K562 (cell line): ENCODE results near the gene KRT80. TPM values are rescaled to one million over a fixed set of nuclear protein-coding genes. Genes with fewer than 3 reads are reported as not detected.

ENCODE experiments used
- ATAC-seq: fragments of 200-7000 bp; cut with Tn5 transposase; 3 replicates; pipeline ENCODE4 v1.9.1; 2020; ENCODE audit warnings: moderate library complexity
- BruUV-seq: library from RNA; stranded (reverse); fragments of 400-500 nt; replicated peaks from 2 replicates; lab custom pipeline; 2021; lab: Mats Ljungman, UMichigan
- CTCF ChIA-PET: fragments of 300-600 bp; formaldehyde crosslinking; extraction: SDS; loops from one replicate; lab custom pipeline; 2021; ENCODE audit warnings: low intra/inter-chr PET ratio; lab: Yijun Ruan, JAX
- POLR2A ChIA-PET: fragments of 300-600, 350-650 bp; sonication (Branson Sonifier 250); formaldehyde crosslinking; extraction: SDS; loops from one replicate; lab custom pipeline; 2021; ENCODE audit warnings: antibody characterized with exemption, inconsistent platforms; lab: Yijun Ruan, JAX
- DNase-seq, 4 experiments: peaks; one replicate each; pipeline versions ENCODE4 v3.0.0 to v3.0.0-alpha.2; 2011 to 2018; ENCODE audit warnings: low spot score in 3 of 4, mixed read lengths in 3 of 4; ENCODE audit errors: extremely low read depth in 1 of 4
- FAIRE-seq: peaks from 2 replicates; lab custom pipeline; 2011; peaks lifted over from hg19 to GRCh38; lab: Jason Lieb, UNC
- H2AFZ ChIP-seq: 2 replicates; pipeline ENCODE4 v1.6.0; 2011; ENCODE audit warnings: low read depth, low read length, control low read depth, inconsistent platforms
- H3K27ac ChIP-seq: fragments of 200-600 bp; 3 replicates; pipeline ENCODE4 v1.8.0; 2011; ENCODE audit warnings: low read depth, mild to moderate bottlenecking, control low read depth, inconsistent platforms, low read length, moderate library complexity, mixed read lengths; ENCODE audit errors: extremely low read depth
- H3K27me3 ChIP-seq, 2 experiments: fragments of 300-600 bp in 1 of 2; 2 replicates in 1 of 2; 3 replicates in 1 of 2; pipeline versions ENCODE4 v1.6.0 to v1.8.0; 2011; ENCODE audit warnings: inconsistent platforms in 2 of 2, low read length in 2 of 2, mild to moderate bottlenecking in 1 of 2, mixed read lengths in 1 of 2, moderate library complexity in 1 of 2; ENCODE audit not compliant: control insufficient read depth in 2 of 2, insufficient read depth in 2 of 2
- H3K36me3 ChIP-seq: fragments of 300-600 bp; 3 replicates; pipeline ENCODE4 v1.8.0; 2011; ENCODE audit warnings: mild to moderate bottlenecking, low read length, inconsistent platforms; ENCODE audit not compliant: control insufficient read depth, insufficient read depth
- H3K4me1 ChIP-seq, 2 experiments: fragments of 200-600 bp in 1 of 2; replicated peaks in 1 of 2; 2 replicates in 1 of 2; 3 replicates in 1 of 2; pipeline versions ENCODE4 v1.5.1 to v1.8.0; 2011; ENCODE audit warnings: inconsistent platforms in 2 of 2, low read length in 2 of 2, mild to moderate bottlenecking in 1 of 2, mixed read lengths in 1 of 2, moderate library complexity in 1 of 2; ENCODE audit not compliant: control insufficient read depth in 2 of 2, insufficient read depth in 2 of 2
- H3K4me2 ChIP-seq: 2 replicates; pipeline ENCODE4 v1.6.1; 2011; ENCODE audit warnings: low read length, control low read depth, inconsistent platforms, mixed read lengths; ENCODE audit not compliant: insufficient read depth
- H3K4me3 ChIP-seq: fragments of 200-600 bp; sonication (generic), shearing (Covaris generic); 2 replicates; pipeline ENCODE4 v1.5.1; 2016; ENCODE audit warnings: control low read depth, inconsistent platforms
- H3K79me2 ChIP-seq: fragments of 200-600 bp; 3 replicates; pipeline ENCODE4 v1.8.0; 2011; ENCODE audit warnings: low read length, inconsistent platforms; ENCODE audit not compliant: control insufficient read depth, insufficient read depth
- H3K9ac ChIP-seq, 2 experiments: 2 replicates each; pipeline versions ENCODE4 v1.6.0 to v1.6.1; 2011; ENCODE audit warnings: low read depth in 2 of 2, low read length in 2 of 2, control low read depth in 1 of 2, inconsistent platforms in 1 of 2, mild to moderate bottlenecking in 1 of 2, mixed read lengths in 1 of 2; ENCODE audit not compliant: insufficient read depth in 1 of 2
- H3K9me1 ChIP-seq: one replicate; pipeline ENCODE4 v1.6.0; 2011; ENCODE audit warnings: inconsistent platforms, mild to moderate bottlenecking, low read length, moderate library complexity; ENCODE audit not compliant: control insufficient read depth, insufficient read depth
- H3K9me3 ChIP-seq: replicated peaks from 2 replicates; pipeline ENCODE4 v1.5.1; 2011; ENCODE audit warnings: low read depth, low read length, inconsistent platforms; ENCODE audit not compliant: control insufficient read depth, insufficient read depth
- H4K20me1 ChIP-seq: replicated peaks from 2 replicates; pipeline ENCODE4 v1.6.1; 2011; ENCODE audit warnings: low read length, inconsistent platforms, mixed read lengths; ENCODE audit not compliant: control insufficient read depth, insufficient read depth
- ATF7 ChIP-seq: fragments of 450-650 bp; IDR thresholded peaks from 2 replicates; pipeline ENCODE4 v1.7.1; 2014; ENCODE audit warnings: mild to moderate bottlenecking, moderate library complexity
- CEBPB ChIP-seq: fragments of 450-650 bp; IDR thresholded peaks from 2 replicates; pipeline ENCODE4 v1.6.1; 2016; ENCODE audit warnings: missing genetic modification characterization, missing compliant biosample characterization
- ETV5 ChIP-seq: sonication (generic); formaldehyde crosslinking; IDR thresholded peaks from 2 replicates; pipeline ENCODE4 v1.4.0; 2020; ENCODE audit warnings: low read depth, mild to moderate bottlenecking, missing genetic modification reagents
- FOXK1 ChIP-seq: sonication (generic); formaldehyde crosslinking; IDR thresholded peaks from 2 replicates; pipeline ENCODE4 v1.8.0; 2022; ENCODE audit warnings: missing genetic modification reagents, mild to moderate bottlenecking, borderline replicate concordance
- HDAC3 ChIP-seq: fragments of 450-650 bp; IDR thresholded peaks from 2 replicates; pipeline ENCODE4 v1.6.1; 2018; ENCODE audit warnings: borderline replicate concordance, mild to moderate bottlenecking, moderate library complexity; ENCODE audit not compliant: partially characterized antibody
- JUND ChIP-seq, 2 experiments: IDR thresholded peaks; 2 replicates in 1 of 2; 3 replicates in 1 of 2; pipeline ENCODE4 v1.6.1; 2011; ENCODE audit warnings: borderline replicate concordance in 2 of 2, low read depth in 2 of 2, low read length in 2 of 2, improper control_type of control experiment in 1 of 2, missing biosample characterization in 1 of 2, missing genetic modification characterization in 1 of 2, missing genetic modification reagents in 1 of 2
- KAT8 ChIP-seq: fragments of 450-650 bp; IDR thresholded peaks from 2 replicates; pipeline ENCODE4 v1.6.1; 2016; ENCODE audit warnings: low read depth, mild to moderate bottlenecking
- MAFK ChIP-seq: IDR thresholded peaks from 2 replicates; pipeline ENCODE4 v1.6.1; 2011; ENCODE audit warnings: low read length, improper control_type of control experiment
- MITF ChIP-seq: IDR thresholded peaks from 2 replicates; pipeline ENCODE4 v1.6.1; 2014; ENCODE audit warnings: antibody characterized with exemption
- MYNN ChIP-seq, 2 experiments: sonication (generic); formaldehyde crosslinking in 1 of 2; IDR thresholded peaks; 2 replicates each; pipeline versions ENCODE4 v1.5.0 to v1.6.1; 2016 to 2020; ENCODE audit warnings: antibody characterized with exemption in 1 of 2, missing genetic modification reagents in 1 of 2
- NCOA4 ChIP-seq: fragments of 450-650 bp; IDR thresholded peaks from 2 replicates; pipeline ENCODE4 v1.6.1; 2018; ENCODE audit warnings: mild to moderate bottlenecking; ENCODE audit not compliant: partially characterized antibody
- NCOR1 ChIP-seq: fragments of 450-650 bp; IDR thresholded peaks from 2 replicates; pipeline ENCODE4 v1.6.1; 2016; ENCODE audit warnings: mild to moderate bottlenecking, moderate library complexity
- NUFIP1 ChIP-seq: fragments of 450-650 bp; IDR thresholded peaks from 2 replicates; pipeline ENCODE4 v1.6.1; 2018; ENCODE audit not compliant: partially characterized antibody
- OTX1 ChIP-seq: fragments of 450-650 bp; formaldehyde crosslinking; IDR thresholded peaks from 2 replicates; pipeline ENCODE4 v1.4.0; 2022; ENCODE audit warnings: mild to moderate bottlenecking
- PRPF4 ChIP-seq: fragments of 200-400 bp; formaldehyde crosslinking; IDR thresholded peaks from one replicate; pipeline ENCODE4 v1.6.1; 2017; ENCODE audit warnings: low read length, low read depth, mild to moderate bottlenecking; ENCODE audit not compliant: insufficient read depth, poor library complexity, severe bottlenecking
- TCF3 ChIP-seq: sonication (generic); formaldehyde crosslinking; IDR thresholded peaks from 2 replicates; pipeline ENCODE4 v1.4.0; 2020; ENCODE audit warnings: mild to moderate bottlenecking, missing genetic modification reagents
- WGBS: fragments of 100-300 bp; shearing (Covaris generic); methylation state at CpG from one replicate; pipeline ENCODE4 v1.1.6; 2016; ENCODE audit warnings: low coverage, mixed read lengths; ENCODE audit not compliant: insufficient coverage; ENCODE audit errors: missing lambda C conversion rate; 5-methylcytosine and 5-hydroxymethylcytosine counted together
- in situ Hi-C: fragments of 300-500 bp; cut with MboI; formaldehyde crosslinking; loops from 4 replicates; pipeline ENCODE4 v1.15.0; 2018; ENCODE audit warnings: inconsistent platforms, mixed read lengths
- intact Hi-C: fragments of 100-400 bp; cut with micrococcal nuclease; formaldehyde crosslinking; loops from 2 replicates; pipeline ENCODE4 v1.14.2; 2022
- polyA plus RNA-seq, 8 experiments: library from polyadenylated mRNA; depleted of rRNA in 4 of 8; stranded (reverse) in 5 of 8; unstranded in 3 of 8; fragments of >200 nt; fragmentation: Nextera tagmentation in 2 of 8; fragmentation: Illumina TruSeq in 1 of 8; extraction: Ambion mirVana in 2 of 8; extraction: Trizol in 1 of 8; gene quantifications; 2 replicates each; pipeline versions ENCODE4 v1.2.1 to v1.2.3, GENCODE V29; 2011 to 2014; ENCODE audit warnings: inconsistent platforms in 1 of 8, missing spikeins in 1 of 8
- total RNA-seq, 7 experiments: library from RNA; depleted of rRNA in 6 of 7; stranded (reverse); fragments of >200 nt in 6 of 7; fragmentation: Illumina TruSeq in 2 of 7; extraction: Trizol in 2 of 7; gene quantifications; 2 replicates each; pipeline versions ENCODE4 v1.2.1 to v1.2.3, GENCODE V29; 2011 to 2021; ENCODE audit warnings: low replicate concordance in 1 of 7

The KRT80 gene
- total and polyA plus RNA-seq, 9 of the 15 experiments (the other 6 are each of a cell fraction or from before 2014, with no cell fraction given), result not detected

DNA sequence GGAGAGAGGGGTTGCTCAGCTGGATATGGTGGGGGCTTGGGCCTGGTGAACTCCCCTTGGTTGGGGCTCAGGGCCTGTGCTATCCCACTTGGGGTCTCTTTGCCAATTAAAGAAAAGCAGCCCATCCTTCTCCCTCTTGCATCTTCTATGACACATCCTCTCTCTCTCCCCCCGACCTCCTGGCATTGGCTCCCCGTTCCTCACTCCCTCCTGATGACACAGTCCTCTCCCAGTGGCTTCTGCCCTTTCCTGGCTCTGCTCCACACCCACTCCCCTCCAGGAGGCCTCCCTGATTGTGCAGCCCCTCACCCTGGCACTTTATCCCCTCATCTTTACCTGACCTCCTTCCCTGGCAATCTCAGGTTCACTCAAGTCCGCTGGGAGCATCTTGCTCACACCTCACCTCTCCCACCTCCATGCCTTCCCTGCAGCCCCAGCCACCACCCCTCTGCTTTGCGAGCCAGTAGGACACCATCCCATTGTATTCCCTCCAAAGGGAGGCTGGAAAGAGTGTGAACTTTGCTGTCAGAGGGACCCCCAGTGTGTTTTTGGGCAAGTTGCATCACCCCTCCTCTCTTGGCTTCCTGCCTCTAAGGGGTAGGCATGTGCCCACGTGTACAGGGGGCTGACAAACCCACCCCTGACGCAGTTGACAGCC is 10.7 kb downstream of the KRT80 start (continued):
- TF ChIP-seq JUND (IDR thresholded peaks at IDR 0.05; ENCODE audit: borderline replicate concordance, low read depth, low read length), result no peak
- TF ChIP-seq JUND (tag; IDR thresholded peaks at IDR 0.05; ENCODE audit: borderline replicate concordance, low read depth, low read length), result no peak
- no peak for TF ChIP-seq PRPF4
- TF ChIP-seq NCOR1, result no peak
- no peak for TF ChIP-seq MAFK
- TF ChIP-seq NUFIP1, result no peak
- no peak for TF ChIP-seq ETV5 (CRISPR knock-in tag)
- no peak for TF ChIP-seq ATF7
- TF ChIP-seq CEBPB (tag), result no peak

DNA sequence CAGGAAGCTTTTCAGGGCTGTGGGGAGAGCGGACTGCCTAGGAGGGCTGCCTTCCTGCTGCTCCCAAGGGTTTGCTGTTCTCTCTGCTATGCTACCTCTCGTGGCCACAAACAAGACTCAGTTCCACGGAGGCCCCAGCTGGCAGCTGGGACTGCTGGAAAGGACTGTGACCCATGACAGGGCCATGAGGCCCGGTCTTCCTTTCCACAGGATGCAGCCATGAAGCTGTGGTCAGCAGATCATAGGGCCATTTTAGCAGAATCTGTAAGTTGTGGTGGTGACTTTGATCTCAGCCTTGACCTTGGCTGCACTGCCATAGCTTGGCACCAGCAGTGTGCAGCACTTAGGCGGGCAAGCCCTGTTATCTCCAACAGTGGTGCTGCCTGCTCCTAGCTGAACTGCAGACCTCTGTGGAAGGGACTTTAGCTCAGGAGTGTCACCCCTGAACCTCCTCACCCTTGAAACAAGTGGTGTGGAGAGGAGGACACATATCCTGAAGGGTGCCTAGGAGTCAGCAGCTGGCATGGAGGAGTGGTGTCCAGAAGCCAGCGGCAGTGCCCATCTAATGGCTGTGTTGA is 12.3 kb downstream of the KRT80 start:
- H4K20me1 ChIP-seq, result peaks cover 25% of the 10 kb centered on the region
- ChIA-PET POLR2A (interaction anchor here (1.1 kb wide), 1 partner anchor 9 kb away, joined by 3 read pairs; no protein-coding TSS in a partner anchor), CTCF (no interaction called here)
- H3K9ac ChIP-seq, result peak overlapping the region in 1 of 2 experiments; percentile 17; a peak in 1 of 4 replicates
- H3K4me3 ChIP-seq, result no peak overlapping the region
- no peak overlapping the region for H3K4me2 ChIP-seq
- no peaks in the 10 kb centered on the region for H3K79me2 ChIP-seq
- no peak overlapping the region for H3K27ac ChIP-seq
- in situ Hi-C loops (no loop called here), intact Hi-C loops (no loop called here)
- H3K27me3 ChIP-seq, result peaks cover 18 to 69% of the 10 kb centered on the region in 2 experiments; a peak in 3 of 5 replicates
- no peak overlapping the region for H2AFZ ChIP-seq
- H3K4me1 ChIP-seq, result no peaks in the 10 kb centered on the region
- DNase-seq (no peak), ATAC-seq (no peak), FAIRE-seq (no peak)
- H3K36me3 ChIP-seq, result no peaks in the 10 kb centered on the region
- no peaks in the 10 kb centered on the region for H3K9me1 ChIP-seq
- no peaks in the 10 kb centered on the region for H3K9me3 ChIP-seq
- BruUV-seq, result no TSS peak
- WGBS, result 3% methylated on average over 6 of the region's 6 CpGs
- TF ChIP-seq KAT8, result no peak
- no peak for TF ChIP-seq FOXK1
- TF ChIP-seq NCOA4, result no peak
- no peak for TF ChIP-seq MYNN (IDR thresholded peaks at IDR 0.05)
- TF ChIP-seq MYNN (CRISPR knock-in tag; IDR thresholded peaks at IDR 0.05), result no peak
- no peak for TF ChIP-seq MITF
- TF ChIP-seq TCF3 (CRISPR knock-in tag), result no peak
- no peak for TF ChIP-seq OTX1 (CRISPR knock-in tag)
- no peak for TF ChIP-seq HDAC3
